PC-9 (cell line): ENCODE data around the gene KCNQ1OT1. TPM values are rescaled to one million over a fixed set of nuclear protein-coding genes. Genes with fewer than 3 reads are reported as not detected.

Experiments used
- BruUV-seq: library from RNA; stranded (reverse); fragments of 400-500 nt; replicated peaks from 2 replicates; lab custom pipeline; 2021; lab: Mats Ljungman, UMichigan
- CTCF ChIA-PET: fragments of 300-600 bp; sonication (Branson Sonifier 250); formaldehyde crosslinking; loops from one replicate; lab custom pipeline; 2022; ENCODE audit warnings: antibody characterized with exemption; lab: Charles Lee
- POLR2A ChIA-PET: fragments of 300-600 bp; sonication (Branson Sonifier 250); formaldehyde crosslinking; loops from one replicate; lab custom pipeline; 2022; ENCODE audit warnings: antibody characterized with exemption; ENCODE audit not compliant: unreplicated experiment; lab: Charles Lee
- DNase-seq, 2 experiments: peaks; one replicate each; pipeline versions ENCODE4 v3.0.0 to v3.0.0-alpha.2; 2015 to 2022; ENCODE audit warnings: mixed read lengths in 1 of 2
- H2AFZ ChIP-seq: fragments of 200-600 bp; sonication (generic); 2 replicates; pipeline ENCODE4 v1.8.1; 2017; ENCODE audit warnings: antibody characterized with exemption
- H3F3A ChIP-seq: fragments of 200-600 bp; sonication (generic); 2 replicates; pipeline ENCODE4 v1.8.1; 2017; ENCODE audit warnings: antibody characterized with exemption, mild to moderate bottlenecking, low read depth; ENCODE audit not compliant: insufficient read depth
- H3K27ac ChIP-seq: fragments of 200-600 bp; sonication (generic); 2 replicates; pipeline ENCODE4 v1.6.1; 2016; ENCODE audit warnings: mixed run types
- H3K27me3 ChIP-seq: fragments of 200-600 bp; sonication (generic); 2 replicates; pipeline ENCODE4 v1.6.1; 2016; ENCODE audit warnings: low read depth, mixed run types; ENCODE audit not compliant: insufficient read depth
- H3K36me3 ChIP-seq: fragments of 200-600 bp; sonication (generic); 2 replicates; pipeline ENCODE4 v1.6.1; 2016; ENCODE audit warnings: low read depth, mixed run types
- H3K4me1 ChIP-seq: fragments of 200-600 bp; sonication (generic); replicated peaks from 2 replicates; pipeline ENCODE4 v1.6.1; 2016; ENCODE audit warnings: mixed run types; ENCODE audit not compliant: insufficient read depth
- H3K4me2 ChIP-seq: fragments of 200-600 bp; sonication (generic); 2 replicates; pipeline ENCODE4 v1.6.1; 2017; ENCODE audit warnings: mixed run types
- H3K4me3 ChIP-seq: fragments of 200-600 bp; sonication (generic); 2 replicates; pipeline ENCODE4 v1.6.1; 2016; ENCODE audit warnings: mixed run types
- H3K79me2 ChIP-seq: fragments of 200-600 bp; sonication (generic); 2 replicates; pipeline ENCODE4 v1.6.1; 2017; ENCODE audit warnings: low read depth, mixed run types
- H3K9me2 ChIP-seq: fragments of 200-600 bp; sonication (generic); 2 replicates; pipeline ENCODE4 v1.8.1; 2017; ENCODE audit warnings: mild to moderate bottlenecking; ENCODE audit not compliant: insufficient read depth
- H3K9me3 ChIP-seq: fragments of 200-600 bp; sonication (generic); 2 replicates; pipeline ENCODE4 v1.8.1; 2016; ENCODE audit warnings: low read depth; ENCODE audit not compliant: insufficient read depth
- H4K20me1 ChIP-seq: fragments of 200-600 bp; sonication (generic); 2 replicates; pipeline ENCODE4 v1.8.1; 2017; ENCODE audit not compliant: insufficient read depth
- EZH2 ChIP-seq: fragments of 200-600 bp; sonication (generic); IDR thresholded peaks from 2 replicates; pipeline ENCODE4 v1.8.0; 2017; ENCODE audit warnings: antibody characterized with exemption, low read depth
- intact Hi-C: fragments of 100-400 bp; cut with micrococcal nuclease; formaldehyde crosslinking; loops from one replicate; pipeline ENCODE4 v1.10.0; 2022; ENCODE audit not compliant: unreplicated experiment
- total RNA-seq: library from RNA; stranded (reverse); gene quantifications from 2 replicates; pipeline ENCODE4 v1.2.3, GENCODE V29; 2021
- TF ChIP-seq, protein P1 (sequence below): fragments of 200-600 bp; sonication (generic); conservative IDR thresholded peaks from 2 replicates; pipeline ENCODE4 v1.6.1; 2017; ENCODE audit warnings: mixed run types, antibody characterized with exemption, mild to moderate bottlenecking, moderate library complexity

KCNQ1OT1 gene
- total RNA-seq, 1 experiment from 2014 or later: 3.4 TPM

DNA sequence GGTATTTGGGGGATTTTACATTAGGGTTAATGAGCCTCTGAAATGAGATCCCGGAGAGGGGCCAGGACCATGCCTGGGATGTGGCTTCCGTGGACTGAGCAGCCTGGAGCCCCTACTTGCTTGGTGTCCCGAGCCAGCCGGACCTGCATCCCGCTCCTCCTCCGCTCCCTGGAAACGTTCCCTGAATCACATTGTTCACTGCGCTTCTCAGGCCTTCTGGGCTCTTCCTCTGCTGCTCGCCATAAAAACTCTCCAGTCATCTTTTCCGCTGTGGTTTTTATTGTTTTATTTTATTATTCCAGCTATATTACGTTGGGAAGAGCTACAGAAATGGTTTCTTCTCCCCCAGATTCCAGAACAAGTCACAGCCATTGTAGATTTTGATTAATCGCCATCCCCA, 13.3 kb upstream of the KCNQ1OT1 start:
- Histone ChIP-seq H4K20me1 (no peaks in the 10 kb centered on the region), H3K4me2 (no peak overlapping the region), H3K9me2 (no peaks in the 10 kb centered on the region), H3K79me2 (no peaks in the 10 kb centered on the region), H3K27ac (no peak overlapping the region), H3F3A (no peaks in the 10 kb centered on the region), H2AFZ (no peak overlapping the region), H3K36me3 (no peaks in the 10 kb centered on the region), H3K4me1 (no peaks in the 10 kb centered on the region), H3K9me3 (no peaks in the 10 kb centered on the region), H3K4me3 (no peak overlapping the region), H3K27me3 (peaks cover 24% of the 10 kb centered on the region; the same call in 1 of the 2 replicates)
- no TSS peak for BruUV-seq
- ChIA-PET CTCF (no interaction called here), POLR2A (no interaction called here)
- TF ChIP-seq EZH2: no peak
- TF ChIP-seq, protein P1, sequence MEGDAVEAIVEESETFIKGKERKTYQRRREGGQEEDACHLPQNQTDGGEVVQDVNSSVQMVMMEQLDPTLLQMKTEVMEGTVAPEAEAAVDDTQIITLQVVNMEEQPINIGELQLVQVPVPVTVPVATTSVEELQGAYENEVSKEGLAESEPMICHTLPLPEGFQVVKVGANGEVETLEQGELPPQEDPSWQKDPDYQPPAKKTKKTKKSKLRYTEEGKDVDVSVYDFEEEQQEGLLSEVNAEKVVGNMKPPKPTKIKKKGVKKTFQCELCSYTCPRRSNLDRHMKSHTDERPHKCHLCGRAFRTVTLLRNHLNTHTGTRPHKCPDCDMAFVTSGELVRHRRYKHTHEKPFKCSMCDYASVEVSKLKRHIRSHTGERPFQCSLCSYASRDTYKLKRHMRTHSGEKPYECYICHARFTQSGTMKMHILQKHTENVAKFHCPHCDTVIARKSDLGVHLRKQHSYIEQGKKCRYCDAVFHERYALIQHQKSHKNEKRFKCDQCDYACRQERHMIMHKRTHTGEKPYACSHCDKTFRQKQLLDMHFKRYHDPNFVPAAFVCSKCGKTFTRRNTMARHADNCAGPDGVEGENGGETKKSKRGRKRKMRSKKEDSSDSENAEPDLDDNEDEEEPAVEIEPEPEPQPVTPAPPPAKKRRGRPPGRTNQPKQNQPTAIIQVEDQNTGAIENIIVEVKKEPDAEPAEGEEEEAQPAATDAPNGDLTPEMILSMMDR: no peak
- no peak for DNase-seq
- intact Hi-C loops: no loop called here

DNA sequence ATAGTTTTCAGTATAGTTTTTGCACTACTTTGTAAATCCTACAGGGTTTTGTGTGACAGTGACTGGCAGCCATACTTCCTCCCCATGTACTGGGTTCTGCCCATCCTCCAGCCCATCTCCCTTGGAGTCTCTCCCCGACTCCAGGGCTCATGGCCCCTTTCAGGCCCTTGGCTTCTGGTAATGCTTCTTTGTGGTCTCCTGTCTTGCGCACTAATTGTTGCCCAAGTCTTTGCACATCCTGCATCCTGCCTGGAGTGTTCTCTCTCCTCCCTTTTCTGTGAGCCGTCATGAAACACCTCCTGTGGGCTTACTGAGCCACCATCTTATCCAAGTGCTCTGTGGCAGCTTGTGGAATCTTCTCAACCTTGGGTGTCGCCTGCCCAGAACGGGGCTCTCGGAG, 11.4 kb upstream of the KCNQ1OT1 start:
- no peak overlapping the region for H3K4me2 ChIP-seq
- no peak overlapping the region for H3K4me3 ChIP-seq
- no peaks in the 10 kb centered on the region for H3K79me2 ChIP-seq
- ChIA-PET POLR2A (no interaction called here), CTCF (no interaction called here)
- peaks cover 22% of the 10 kb centered on the region; the same call in 1 of the 2 replicates for H3K27me3 ChIP-seq
- H3K9me2 ChIP-seq: no peaks in the 10 kb centered on the region
- H3K27ac ChIP-seq: no peak overlapping the region
- H3K4me1 ChIP-seq: no peaks in the 10 kb centered on the region
- no peaks in the 10 kb centered on the region for H3F3A ChIP-seq
- no peak for TF ChIP-seq EZH2
- TF ChIP-seq, protein P1: no peak
- DNase-seq: no peak
- H3K36me3 ChIP-seq: no peaks in the 10 kb centered on the region
- BruUV-seq: no TSS peak
- no peak overlapping the region for H2AFZ ChIP-seq
- H4K20me1 ChIP-seq: no peaks in the 10 kb centered on the region
- intact Hi-C loops: no loop called here
- no peaks in the 10 kb centered on the region for H3K9me3 ChIP-seq

DNA sequence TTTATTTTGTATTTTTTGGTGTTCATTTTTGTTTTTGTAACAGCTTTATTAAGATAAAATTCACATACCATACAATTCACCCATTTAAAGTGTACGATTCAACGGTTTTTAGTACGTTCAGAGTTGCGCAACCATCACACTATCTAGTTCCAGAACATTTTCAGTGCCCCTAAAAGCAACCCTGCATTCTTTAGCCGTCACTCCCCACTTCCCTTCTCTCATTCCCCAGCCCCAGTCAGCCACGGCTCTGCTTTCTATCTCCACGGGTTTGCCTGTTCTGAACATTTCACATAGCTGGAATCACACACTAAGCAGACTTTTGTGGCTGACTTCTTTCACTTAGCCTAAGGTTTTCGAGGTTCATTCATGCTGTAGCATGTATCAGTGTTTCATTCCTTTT, 9.6 kb upstream of the KCNQ1OT1 start:
- H2AFZ ChIP-seq: no peak overlapping the region
- peaks cover 22% of the 10 kb centered on the region; the same call in 1 of the 2 replicates for H3K27me3 ChIP-seq
- ChIA-PET POLR2A (no interaction called here), CTCF (no interaction called here)
- DNase-seq: no peak
- no peaks in the 10 kb centered on the region for H3K4me1 ChIP-seq
- TF ChIP-seq EZH2: no peak
- TF ChIP-seq, protein P1: no peak
- no peaks in the 10 kb centered on the region for H4K20me1 ChIP-seq
- BruUV-seq: no TSS peak
- no peaks in the 10 kb centered on the region for H3K9me2 ChIP-seq
- H3K27ac ChIP-seq: no peak overlapping the region
- no peaks in the 10 kb centered on the region for H3K36me3 ChIP-seq
- H3F3A ChIP-seq: no peaks in the 10 kb centered on the region
- H3K4me2 ChIP-seq: no peak overlapping the region
- intact Hi-C loops: no loop called here
- H3K9me3 ChIP-seq: no peaks in the 10 kb centered on the region
- no peak overlapping the region for H3K4me3 ChIP-seq
- no peaks in the 10 kb centered on the region for H3K79me2 ChIP-seq
